ENCODE results near the gene RFPL4A.
"Not testable (repeated sequence)": the region's sequence is repeated elsewhere in the genome, so short reads cannot be mapped to it uniquely, and the experiment has no call there.

GRCh38 chr19:55730378-55730777 lies 28.5 kb upstream of the RFPL4A start:
- TF ChIP-seq CTCF (IDR thresholded peaks at IDR 0.05; ENCODE audit: low read depth, low read length); EZH2phosphoT487 (IDR thresholded peaks at IDR 0.05; ENCODE audit: low read depth): not testable (repeated sequence)
